ENCODE data around the gene NOL9. TPM values are rescaled to one million over a fixed set of nuclear protein-coding genes. Genes with fewer than 3 reads are reported as not detected.

NOL9 gene
- total and polyA plus RNA-seq, 5 experiments from 2014 or later = 10.4 to 93.0 (median 19.4) TPM

GRCh38 chr1:6580119-6580592 lies 25.8 kb upstream of the NOL9 start:
- H3K27me3 Mint-ChIP-seq = no peaks in the 10 kb centered on the region
- peak in 1 of 2 donors; percentile 37 for ATAC-seq
- peak overlapping the region; percentile 91 to 99 (median 96) for H3K4me3 Mint-ChIP-seq
- peak overlapping the region; percentile 88 to 99 (median 97) for H3K27ac Mint-ChIP-seq
- peaks cover 0 to 4% (median 0%) of the 10 kb centered on the region in 3 donors for H3K36me3 Mint-ChIP-seq
- H3K9me3 Mint-ChIP-seq = no peaks in the 10 kb centered on the region
- POLR2A ChIA-PET = interaction anchor here (0.6 to 8.7 kb wide), 16 partner anchors 9 to 1595 kb away, joined by 3 to 145 read pairs (median 4); partner anchors contain the start of genes CAMTA1, KLHL21, NOL9 and PHF13
- DNase-seq = peak in 1 of 10 donors; percentile 6
- peaks cover 14 to 50% (median 46%) of the 10 kb centered on the region in 4 donors for H3K4me1 Mint-ChIP-seq

- Mint-ChIP-seq H3K9me3 (no peaks in the 10 kb centered on the region), H3K36me3 (peaks cover 0 to 4% (median 0%) of the 10 kb centered on the region in 3 donors), H3K4me3 (peak within 1 kb of the TSS; percentile 91 to 99 (median 96)), H3K27me3 (no peaks in the 10 kb centered on the region), H3K4me1 (peaks cover 9 to 44% (median 39%) of the 10 kb centered on the region in 4 donors), H3K27ac (peak within 1 kb of the TSS; percentile 88 to 99 (median 97))
- DNase-seq = peak; percentile 93 to 98 (median 95)
- ATAC-seq = peak; percentile 97 to 98
- POLR2A ChIA-PET = interaction anchor here (0.6 to 8.7 kb wide), 13 partner anchors 10 to 1595 kb away, joined by 3 to 145 read pairs (median 6); partner anchors contain the start of genes CAMTA1, KLHL21, NOL9 and PHF13
These were observed 25.2 kb upstream of the NOL9 start, which contains the start of gene ZBTB48 for GRCh38 chr1:6579374-6580118. TSS of gene ZBTB48 (plus strand) at chr1:6579994. CDS start at chr1:6580610, 616 bp downstream.

GRCh38 chr1:6578624-6579373 lies 24.5 kb upstream of the NOL9 start:
- POLR2A ChIA-PET = interaction anchor here (1.0 to 8.7 kb wide), 4 partner anchors 23 to 47 kb away, joined by 3 to 145 read pairs (median 11); partner anchors contain the start of genes KLHL21, NOL9, TAS1R1 and THAP3
- DNase-seq (no peak), ATAC-seq (no peak)
- Mint-ChIP-seq H3K4me1 (peaks cover 7 to 41% (median 37%) of the 10 kb centered on the region in 4 donors), H3K27me3 (no peaks in the 10 kb centered on the region), H3K9me3 (no peaks in the 10 kb centered on the region), H3K4me3 (peak overlapping the region; percentile 91 to 99 (median 96)), H3K27ac (peak overlapping the region; percentile 88 to 99 (median 97)), H3K36me3 (peaks cover 0 to 4% (median 0%) of the 10 kb centered on the region in 3 donors)

- Mint-ChIP-seq H3K4me3 (peak overlapping the region in 2 of 10 donors; percentile 8 to 45), H3K27me3 (no peaks in the 10 kb centered on the region), H3K36me3 (peaks cover 0 to 4% (median 0%) of the 10 kb centered on the region in 3 donors), H3K4me1 (peaks cover 7 to 41% (median 37%) of the 10 kb centered on the region in 4 donors), H3K9me3 (no peaks in the 10 kb centered on the region), H3K27ac (peak overlapping the region in 5 of 10 donors; percentile 1 to 99 (median 90))
- ATAC-seq (no peak), DNase-seq (no peak)
- POLR2A ChIA-PET = interaction anchor here (0.8 to 8.7 kb wide), 3 partner anchors 24 to 29 kb away, joined by 3 to 145 read pairs (median 3); partner anchors contain the start of gene KLHL21
These were observed 23.7 kb upstream of the NOL9 start for GRCh38 chr1:6577831-6578525.

- ATAC-seq (no peak), DNase-seq (no peak)
- Mint-ChIP-seq H3K36me3 (no peaks in the 10 kb centered on the region), H3K27me3 (peaks cover 0 to 1% (median 0%) of the 10 kb centered on the region in 5 donors), H3K27ac (no peak overlapping the region), H3K9me3 (peaks cover 0 to 2% (median 0%) of the 10 kb centered on the region in 9 donors), H3K4me3 (no peak overlapping the region), H3K4me1 (peaks cover 4 to 12% (median 10%) of the 10 kb centered on the region in 4 donors)
- POLR2A ChIA-PET = interaction anchor here (1.0 to 1.3 kb wide), 2 partner anchors 18 to 27 kb away, joined by 4 read pairs; partner anchors contain the start of gene KLHL21
These were observed 20.5 kb upstream of the NOL9 start for GRCh38 chr1:6574818-6575217.

GRCh38 chr1:6574025-6574620 lies 19.8 kb upstream of the NOL9 start:
- peaks cover 0 to 2% (median 0%) of the 10 kb centered on the region in 9 donors for H3K9me3 Mint-ChIP-seq
- no peaks in the 10 kb centered on the region for H3K36me3 Mint-ChIP-seq
- H3K4me3 Mint-ChIP-seq = no peak overlapping the region
- H3K4me1 Mint-ChIP-seq = peaks cover 3 to 6% (median 5%) of the 10 kb centered on the region in 4 donors
- POLR2A ChIA-PET = interaction anchor here (1.0 kb wide), 1 partner anchor 17 kb away, joined by 4 read pairs; no protein-coding TSS in a partner anchor
- H3K27ac Mint-ChIP-seq = no peak overlapping the region
- H3K27me3 Mint-ChIP-seq = peaks cover 0 to 1% (median 0%) of the 10 kb centered on the region in 5 donors
- DNase-seq = no peak
- ATAC-seq = no peak

GRCh38 chr1:6572653-6573383 lies 18.5 kb upstream of the NOL9 start:
- Mint-ChIP-seq H3K9me3 (peaks cover 0 to 2% (median 0%) of the 10 kb centered on the region in 9 donors), H3K36me3 (no peaks in the 10 kb centered on the region), H3K27ac (peak overlapping the region in 2 of 10 donors; percentile 40 to 63), H3K4me1 (peaks cover 0 to 6% (median 0%) of the 10 kb centered on the region in 4 donors), H3K4me3 (no peak overlapping the region), H3K27me3 (peaks cover 0 to 1% (median 0%) of the 10 kb centered on the region in 5 donors)
- ATAC-seq (no peak), DNase-seq (no peak)
- POLR2A ChIA-PET = no interaction called here

- DNase-seq (no peak), ATAC-seq (no peak)
- Mint-ChIP-seq H3K27ac (no peak overlapping the region), H3K9me3 (peaks cover 0 to 2% (median 0%) of the 10 kb centered on the region in 9 donors), H3K4me3 (no peak overlapping the region), H3K4me1 (peaks cover 0 to 6% (median 0%) of the 10 kb centered on the region in 4 donors), H3K36me3 (no peaks in the 10 kb centered on the region), H3K27me3 (peaks cover 0 to 1% (median 0%) of the 10 kb centered on the region in 5 donors)
- POLR2A ChIA-PET = interaction anchor here (0.9 to 1.2 kb wide), 3 partner anchors 10 to 79 kb away, joined by 3 read pairs; no protein-coding TSS in a partner anchor
These were observed 16.7 kb upstream of the NOL9 start for GRCh38 chr1:6570987-6571386.

- no peak for DNase-seq
- H3K36me3 Mint-ChIP-seq = no peaks in the 10 kb centered on the region
- peaks cover 0 to 1% (median 0%) of the 10 kb centered on the region in 5 donors for H3K27me3 Mint-ChIP-seq
- no peak for ATAC-seq
- POLR2A ChIA-PET = no interaction called here
- H3K4me3 Mint-ChIP-seq = no peak overlapping the region
- no peak overlapping the region for H3K27ac Mint-ChIP-seq
- H3K9me3 Mint-ChIP-seq = peaks cover 0 to 2% (median 0%) of the 10 kb centered on the region in 9 donors
- H3K4me1 Mint-ChIP-seq = peaks cover 0 to 6% (median 0%) of the 10 kb centered on the region in 4 donors
These were observed 15.8 kb upstream of the NOL9 start for GRCh38 chr1:6570100-6570499.

- ATAC-seq = no peak
- Mint-ChIP-seq H3K4me1 (peaks cover 0 to 6% (median 0%) of the 10 kb centered on the region in 4 donors), H3K27me3 (peaks cover 0 to 1% (median 0%) of the 10 kb centered on the region in 5 donors), H3K27ac (no peak overlapping the region), H3K4me3 (no peak overlapping the region), H3K36me3 (no peaks in the 10 kb centered on the region), H3K9me3 (peaks cover 0 to 2% (median 0%) of the 10 kb centered on the region in 9 donors)
- POLR2A ChIA-PET = no interaction called here
- no peak for DNase-seq
These were observed 14.7 kb upstream of the NOL9 start for GRCh38 chr1:6569033-6569432.

GRCh38 chr1:6560267-6560666 lies 6.0 kb upstream of the NOL9 start:
- Mint-ChIP-seq H3K4me1 (peaks cover 0 to 5% (median under 1%) of the 10 kb centered on the region in 4 donors), H3K9me3 (no peaks in the 10 kb centered on the region), H3K36me3 (no peaks in the 10 kb centered on the region), H3K27ac (peak overlapping the region in 1 of 10 donors; percentile 70), H3K4me3 (no peak overlapping the region), H3K27me3 (no peaks in the 10 kb centered on the region)
- DNase-seq (no peak), ATAC-seq (no peak)
- POLR2A ChIA-PET = interaction anchor here (0.6 to 0.7 kb wide), 2 partner anchors 37 to 68 kb away, joined by 3 to 7 read pairs; no protein-coding TSS in a partner anchor
